GM23248 (cell line): ENCODE results near the gene DCLK3. TPM values are rescaled to one million over a fixed set of nuclear protein-coding genes. Genes with fewer than 3 reads are reported as not detected.
A peak's percentile ranks its signal among the peaks of the same experiment; 100 is the strongest.

Experiments used
- DNase-seq: peaks from one replicate; pipeline ENCODE4 v3.0.0-alpha.2; 2015
- H2AFZ ChIP-seq: fragments of 200-600 bp; sonication (generic); 2 replicates; pipeline ENCODE4 v1.6.1; 2016; ENCODE audit warnings: antibody characterized with exemption
- H3F3A ChIP-seq: fragments of 200-600 bp; sonication (generic); 2 replicates; pipeline ENCODE4 v1.6.1; 2016; ENCODE audit warnings: mild to moderate bottlenecking, antibody characterized with exemption, mixed run types; ENCODE audit not compliant: insufficient read depth
- H3K27ac ChIP-seq: fragments of 200-600 bp; sonication (generic); 2 replicates; pipeline ENCODE4 v1.5.1; 2016; ENCODE audit warnings: mild to moderate bottlenecking
- H3K27me3 ChIP-seq: fragments of 200-600 bp; sonication (generic); replicated peaks from 2 replicates; pipeline ENCODE4 v1.6.1; 2016; ENCODE audit warnings: mild to moderate bottlenecking; ENCODE audit not compliant: insufficient read depth
- H3K36me3 ChIP-seq: fragments of 200-600 bp; sonication (generic); 2 replicates; pipeline ENCODE4 v1.6.1; 2016; ENCODE audit warnings: low read depth, mild to moderate bottlenecking
- H3K4me1 ChIP-seq: fragments of 200-600 bp; sonication (generic); 2 replicates; pipeline ENCODE4 v1.6.1; 2016; ENCODE audit warnings: mild to moderate bottlenecking; ENCODE audit not compliant: insufficient read depth
- H3K4me2 ChIP-seq: fragments of 200-600 bp; sonication (generic); one replicate; pipeline ENCODE4 v1.6.1; 2016; ENCODE audit warnings: mild to moderate bottlenecking; ENCODE audit not compliant: unreplicated experiment
- H3K4me3 ChIP-seq: fragments of 200-600 bp; sonication (generic); 2 replicates; pipeline ENCODE4 v1.5.1; 2016; ENCODE audit warnings: mild to moderate bottlenecking
- H3K79me2 ChIP-seq: fragments of 200-600 bp; sonication (generic); 2 replicates; pipeline ENCODE4 v1.6.1; 2016; ENCODE audit warnings: mild to moderate bottlenecking; ENCODE audit not compliant: insufficient read depth
- H3K9ac ChIP-seq: fragments of 200-600 bp; sonication (generic); 2 replicates; pipeline ENCODE4 v1.6.1; 2016; ENCODE audit warnings: mild to moderate bottlenecking
- H3K9me2 ChIP-seq: fragments of 200-600 bp; sonication (generic); 2 replicates; pipeline ENCODE4 v1.6.1; 2016; ENCODE audit warnings: mixed run types, mild to moderate bottlenecking, moderate library complexity; ENCODE audit not compliant: insufficient read depth
- H3K9me3 ChIP-seq: fragments of 200-600 bp; sonication (generic); one replicate; pipeline ENCODE4 v1.6.1; 2017; ENCODE audit warnings: low read depth
- H4K20me1 ChIP-seq: fragments of 200-600 bp; sonication (generic); 2 replicates; pipeline ENCODE4 v1.6.0; 2016; ENCODE audit not compliant: insufficient read depth
- EZH2 ChIP-seq: fragments of 200-600 bp; sonication (generic); IDR thresholded peaks from 2 replicates; pipeline ENCODE4 v1.6.1; 2018; ENCODE audit warnings: antibody characterized with exemption, mild to moderate bottlenecking; ENCODE audit not compliant: insufficient read depth, poor library complexity, severe bottlenecking
- EZH2phosphoT487 ChIP-seq: fragments of 200-600 bp; sonication (generic); IDR thresholded peaks from 2 replicates; pipeline ENCODE4 v1.6.1; 2018; ENCODE audit warnings: antibody characterized with exemption, moderate library complexity, mild to moderate bottlenecking, low read depth; ENCODE audit not compliant: insufficient read depth
- whole genome bisulfite sequencing, 2 experiments: methylation state at CpG; one replicate each; pipeline ENCODE4 v1.1.6; 2015 to 2017; ENCODE audit warnings: low lambda C conversion rate in 2 of 2, low coverage in 1 of 2; ENCODE audit errors: missing lambda C conversion rate in 2 of 2; 5-methylcytosine and 5-hydroxymethylcytosine counted together
- in situ Hi-C: fragments of 300-500 bp; cut with MboI; formaldehyde crosslinking; loops from 2 replicates; pipeline ENCODE4 v1.15.0; 2020
- polyA plus RNA-seq: library from polyadenylated mRNA; unstranded; fragments of >200 nt; fragmentation: Nextera tagmentation; extraction: Ambion mirVana; gene quantifications from 2 replicates; pipeline ENCODE4 v1.2.1, GENCODE V29; 2016
- total RNA-seq: library from RNA; depleted of rRNA; stranded (reverse); fragments of >200 nt; shearing (Covaris generic); gene quantifications from 2 replicates; pipeline ENCODE4 v1.2.3, GENCODE V29; 2014

DCLK3 gene
- total and polyA plus RNA-seq, 2 experiments from 2014 or later: under 0.01 TPM; not detected in 1

DNA sequence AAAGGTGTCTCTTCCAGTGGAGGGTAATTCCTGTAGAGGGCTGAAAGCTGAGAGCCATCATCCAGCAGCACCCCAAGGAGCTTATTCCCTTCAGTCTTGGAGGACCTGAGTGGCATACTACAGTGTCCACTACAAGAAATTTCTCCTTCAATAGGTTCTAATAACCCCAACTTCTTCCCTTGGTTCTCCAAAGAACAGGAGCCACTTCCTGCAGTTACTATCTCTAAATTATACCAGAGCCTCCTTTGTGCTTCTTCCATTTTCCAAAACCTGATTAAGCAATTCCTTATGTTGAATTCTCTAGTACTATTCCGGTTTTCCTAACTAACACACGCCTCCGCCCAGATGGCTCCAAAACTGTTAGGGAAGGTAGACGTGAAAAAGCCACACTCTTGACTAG, 50.4 kb downstream of the DCLK3 start:
- Histone ChIP-seq H3K9ac (no peak overlapping the region), H3K4me1 (peaks cover 14% of the 10 kb centered on the region), H3K4me2 (peak overlapping the region; percentile 4), H3K4me3 (no peak overlapping the region), H3K9me2 (no peaks in the 10 kb centered on the region), H3K27ac (peak overlapping the region; percentile 27), H3F3A (peaks cover 14% of the 10 kb centered on the region), H2AFZ (0 out of 2 replicates have a peak overlapping the region, but pooled peaks have one; percentile 3), H3K36me3 (no peaks in the 10 kb centered on the region), H3K9me3 (no peaks in the 10 kb centered on the region), H3K27me3 (no peaks in the 10 kb centered on the region), H3K79me2 (no peaks in the 10 kb centered on the region), H4K20me1 (no peaks in the 10 kb centered on the region)
- 79 to 81% methylated on average over 4 of the region's 4 CpGs for WGBS, 2 experiments
- TF ChIP-seq EZH2 (no peak), EZH2phosphoT487 (no peak)
- in situ Hi-C loops: no loop called here
- no peak for DNase-seq

GRCh38 chr3:36710606-36711005, 53.7 kb downstream of the DCLK3 start:
- DNase-seq: no peak
- H3K27me3 ChIP-seq: no peaks in the 10 kb centered on the region
- no peaks in the 10 kb centered on the region for H3K79me2 ChIP-seq
- H3K36me3 ChIP-seq: no peaks in the 10 kb centered on the region
- peaks cover 20% of the 10 kb centered on the region for H3K4me1 ChIP-seq
- H2AFZ ChIP-seq: no peak overlapping the region
- 46 to 65% methylated on average over 2 of the region's 2 CpGs for WGBS, 2 experiments
- no peak overlapping the region for H3K27ac ChIP-seq
- in situ Hi-C loops: no loop called here
- H3K9me3 ChIP-seq: no peaks in the 10 kb centered on the region
- no peak overlapping the region for H3K4me2 ChIP-seq
- no peak overlapping the region for H3K9ac ChIP-seq
- TF ChIP-seq EZH2: no peak
- no peak for TF ChIP-seq EZH2phosphoT487
- no peaks in the 10 kb centered on the region for H4K20me1 ChIP-seq
- H3K9me2 ChIP-seq: no peaks in the 10 kb centered on the region
- H3K4me3 ChIP-seq: no peak overlapping the region
- peaks cover 14% of the 10 kb centered on the region for H3F3A ChIP-seq

- TF ChIP-seq EZH2phosphoT487 (no peak), EZH2 (no peak)
- Histone ChIP-seq H3F3A (peaks cover 9% of the 10 kb centered on the region), H3K27me3 (no peaks in the 10 kb centered on the region), H2AFZ (no peak overlapping the region), H3K9me3 (no peaks in the 10 kb centered on the region), H3K9ac (no peak overlapping the region), H4K20me1 (no peaks in the 10 kb centered on the region), H3K36me3 (no peaks in the 10 kb centered on the region), H3K27ac (no peak overlapping the region), H3K4me1 (peaks cover 16% of the 10 kb centered on the region), H3K4me2 (no peak overlapping the region), H3K79me2 (no peaks in the 10 kb centered on the region), H3K9me2 (no peaks in the 10 kb centered on the region), H3K4me3 (no peak overlapping the region)
- WGBS, 2 experiments: 86 to 87% methylated on average over 6 of the region's 6 CpGs
- in situ Hi-C loops: loop anchor here (10.0 kb wide), 1 partner anchor 755 kb away; no protein-coding TSS in a partner anchor
- DNase-seq: no peak
Measured at GRCh38 chr3:36709826-36710365, 54.5 kb downstream of the DCLK3 start.

DNA sequence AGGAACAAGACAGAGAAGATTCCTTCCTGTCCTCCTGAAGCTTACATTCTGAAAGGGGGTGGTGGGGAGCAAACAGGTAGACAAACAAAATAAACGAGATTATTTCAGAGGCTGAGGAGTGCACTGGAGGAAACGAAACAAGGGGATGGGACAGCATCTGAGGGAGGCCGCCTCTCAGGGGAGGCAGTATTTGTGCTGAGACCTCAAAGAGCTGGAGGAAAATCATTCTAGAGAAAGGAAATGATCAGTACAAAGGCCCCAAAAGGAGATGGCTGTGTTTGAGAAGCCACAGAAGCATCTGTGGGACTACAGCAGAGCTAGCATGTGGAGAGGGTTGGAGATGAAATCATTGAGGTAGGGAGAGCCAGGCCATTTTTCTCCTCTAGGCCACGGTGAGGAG, 55.1 kb downstream of the DCLK3 start:
- Histone ChIP-seq H4K20me1 (no peaks in the 10 kb centered on the region), H3K27me3 (no peaks in the 10 kb centered on the region), H3K79me2 (no peaks in the 10 kb centered on the region), H2AFZ (no peak overlapping the region), H3K9me2 (no peaks in the 10 kb centered on the region), H3K4me3 (no peak overlapping the region), H3F3A (peaks cover 5% of the 10 kb centered on the region; the same call in 1 of the 2 replicates), H3K4me2 (no peak overlapping the region), H3K36me3 (no peaks in the 10 kb centered on the region), H3K27ac (no peak overlapping the region), H3K9ac (no peak overlapping the region), H3K9me3 (no peaks in the 10 kb centered on the region), H3K4me1 (peaks cover 9% of the 10 kb centered on the region)
- in situ Hi-C loops: loop anchor here (10.0 kb wide), 1 partner anchor 754 kb away; no protein-coding TSS in a partner anchor
- 88 to 90% methylated on average over 4 of the region's 4 CpGs for WGBS, 2 experiments
- TF ChIP-seq EZH2 (no peak), EZH2phosphoT487 (no peak)
- DNase-seq: no peak
